GM23248 (cell line): ENCODE data around the gene CTIF.

Experiments
- EZH2 ChIP-seq: fragments of 200-600 bp; sonication (generic); IDR thresholded peaks from 2 replicates; pipeline ENCODE4 v1.6.1; 2018; ENCODE audit warnings: antibody characterized with exemption, mild to moderate bottlenecking; ENCODE audit not compliant: insufficient read depth, poor library complexity, severe bottlenecking
- EZH2phosphoT487 ChIP-seq: fragments of 200-600 bp; sonication (generic); IDR thresholded peaks from 2 replicates; pipeline ENCODE4 v1.6.1; 2018; ENCODE audit warnings: antibody characterized with exemption, moderate library complexity, mild to moderate bottlenecking, low read depth; ENCODE audit not compliant: insufficient read depth

DNA sequence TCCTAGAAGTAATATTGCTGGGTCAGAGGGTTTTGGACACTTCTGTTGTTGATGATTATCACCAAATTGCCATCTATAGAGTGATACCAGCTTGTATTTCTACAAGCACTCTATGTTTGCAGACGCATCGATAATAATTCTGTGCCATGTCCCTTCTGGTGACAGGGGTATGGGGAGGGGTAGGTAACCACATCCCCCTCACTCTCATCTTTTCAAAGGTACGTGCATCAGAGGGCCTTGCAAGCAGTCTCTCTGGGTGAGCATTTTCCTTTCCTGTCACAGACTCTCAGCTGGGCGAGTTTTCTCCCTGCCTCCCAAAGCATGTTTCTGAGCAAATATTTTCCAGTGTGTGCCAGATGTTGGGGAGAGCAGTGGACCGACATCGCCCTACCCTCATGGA, 314.0 kb downstream of the CTIF start:
- no peak for TF ChIP-seq EZH2
- no peak for TF ChIP-seq EZH2phosphoT487
